Measurements from ENCODE around the gene MEIS2.

The MEIS2 gene

DNA sequence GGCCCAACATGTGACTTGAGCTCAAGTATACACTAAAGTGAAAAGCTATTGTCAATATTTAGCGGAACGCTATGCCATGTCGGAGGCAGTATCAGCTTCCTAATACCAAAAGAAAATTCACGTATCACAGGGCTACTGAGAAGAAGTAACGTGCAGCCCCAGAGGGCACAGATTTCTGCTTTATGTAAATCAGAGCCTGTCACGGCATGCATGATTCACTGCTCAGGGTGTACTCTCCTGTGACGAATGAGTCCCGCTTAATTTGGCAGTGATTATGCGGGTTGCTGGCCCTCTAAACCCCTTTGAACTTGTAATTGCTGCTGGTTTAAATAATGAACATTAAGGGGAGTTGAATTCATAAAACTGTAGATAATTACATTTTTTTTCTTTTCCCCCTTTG lies 85.3 kb downstream of the MEIS2 start:
- H3K4me3 ChIP-seq (replicated peaks in 1 of 2; ENCODE audit: low read depth in 2 of 2, low read length in 2 of 2), result no peak overlapping the region
- TF ChIP-seq, protein P1, sequence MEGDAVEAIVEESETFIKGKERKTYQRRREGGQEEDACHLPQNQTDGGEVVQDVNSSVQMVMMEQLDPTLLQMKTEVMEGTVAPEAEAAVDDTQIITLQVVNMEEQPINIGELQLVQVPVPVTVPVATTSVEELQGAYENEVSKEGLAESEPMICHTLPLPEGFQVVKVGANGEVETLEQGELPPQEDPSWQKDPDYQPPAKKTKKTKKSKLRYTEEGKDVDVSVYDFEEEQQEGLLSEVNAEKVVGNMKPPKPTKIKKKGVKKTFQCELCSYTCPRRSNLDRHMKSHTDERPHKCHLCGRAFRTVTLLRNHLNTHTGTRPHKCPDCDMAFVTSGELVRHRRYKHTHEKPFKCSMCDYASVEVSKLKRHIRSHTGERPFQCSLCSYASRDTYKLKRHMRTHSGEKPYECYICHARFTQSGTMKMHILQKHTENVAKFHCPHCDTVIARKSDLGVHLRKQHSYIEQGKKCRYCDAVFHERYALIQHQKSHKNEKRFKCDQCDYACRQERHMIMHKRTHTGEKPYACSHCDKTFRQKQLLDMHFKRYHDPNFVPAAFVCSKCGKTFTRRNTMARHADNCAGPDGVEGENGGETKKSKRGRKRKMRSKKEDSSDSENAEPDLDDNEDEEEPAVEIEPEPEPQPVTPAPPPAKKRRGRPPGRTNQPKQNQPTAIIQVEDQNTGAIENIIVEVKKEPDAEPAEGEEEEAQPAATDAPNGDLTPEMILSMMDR (IDR thresholded peaks at IDR 0.05; ENCODE audit: low read depth, low read length), result no peak
- peak; percentile 75 to 79 for DNase-seq (ENCODE audit: low read depth in 2 of 2)

DNA sequence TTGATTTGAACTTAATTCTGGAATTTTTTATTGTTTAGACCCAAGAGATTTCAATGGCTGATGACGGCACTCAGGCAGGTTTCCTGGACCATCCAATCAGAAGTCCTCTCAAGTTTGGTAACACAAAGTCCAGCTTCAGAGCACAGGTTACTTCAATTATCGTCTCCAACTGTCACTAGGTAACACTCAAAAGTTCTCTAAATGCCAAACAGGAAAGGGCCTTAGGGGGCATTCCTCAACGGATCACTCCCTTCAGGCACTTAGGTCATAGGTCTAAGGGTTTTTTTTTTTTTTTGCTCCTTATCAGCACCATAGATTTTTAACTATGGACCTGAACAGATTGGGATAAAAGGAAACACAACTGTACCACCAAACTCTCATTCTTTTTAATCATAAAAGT lies 85.8 kb downstream of the MEIS2 start:
- DNase-seq (ENCODE audit: low read depth in 2 of 2), result peak in 1 of 2 donors; percentile 21
- H3K4me3 ChIP-seq (replicated peaks in 1 of 2; ENCODE audit: low read depth in 2 of 2, low read length in 2 of 2), result no peak overlapping the region
- TF ChIP-seq, protein P1 (IDR thresholded peaks at IDR 0.05; ENCODE audit: low read depth, low read length), result no peak

DNA sequence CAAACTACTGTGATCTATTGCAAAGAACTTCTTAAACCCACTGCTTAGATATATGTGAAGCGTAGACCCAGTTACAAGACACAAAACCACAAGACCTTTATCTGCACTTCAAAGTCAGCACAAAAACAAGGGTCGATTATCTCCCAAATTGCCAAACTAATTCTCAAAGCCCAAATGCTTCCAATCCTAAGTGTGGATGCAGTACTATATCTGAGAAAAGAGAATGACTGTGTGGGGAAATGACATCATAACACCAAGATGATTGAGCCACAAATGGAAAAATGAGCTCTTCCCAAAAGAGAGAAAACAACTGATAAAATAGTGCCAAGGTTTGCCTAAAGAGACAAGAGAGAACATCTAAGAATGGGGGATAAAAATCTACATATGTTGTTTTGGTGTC lies 86.2 kb downstream of the MEIS2 start:
- no peak overlapping the region for H3K4me3 ChIP-seq (replicated peaks in 1 of 2; ENCODE audit: low read depth in 2 of 2, low read length in 2 of 2)
- TF ChIP-seq, protein P1 (IDR thresholded peaks at IDR 0.05; ENCODE audit: low read depth, low read length), result no peak
- peak; percentile 41 to 70 for DNase-seq (ENCODE audit: low read depth in 2 of 2)

GRCh38 chr15:37010595-37010994 lies 89.8 kb downstream of the MEIS2 start:
- TF ChIP-seq, protein P1 (IDR thresholded peaks at IDR 0.05; ENCODE audit: low read depth, low read length), result no peak
- H3K4me3 ChIP-seq (replicated peaks in 1 of 2; ENCODE audit: low read depth in 2 of 2, low read length in 2 of 2), result no peak overlapping the region
- no peak for DNase-seq (ENCODE audit: low read depth in 2 of 2)

GRCh38 chr15:37009288-37009687 lies 91.1 kb downstream of the MEIS2 start:
- no peak for DNase-seq (ENCODE audit: low read depth in 2 of 2)
- no peak overlapping the region for H3K4me3 ChIP-seq (replicated peaks in 1 of 2; ENCODE audit: low read depth in 2 of 2, low read length in 2 of 2)
- TF ChIP-seq, protein P1 (IDR thresholded peaks at IDR 0.05; ENCODE audit: low read depth, low read length), result no peak

- no peak overlapping the region for H3K4me3 ChIP-seq (replicated peaks in 1 of 2; ENCODE audit: low read depth in 2 of 2, low read length in 2 of 2)
- no peak for DNase-seq (ENCODE audit: low read depth in 2 of 2)
- TF ChIP-seq, protein P1 (IDR thresholded peaks at IDR 0.05; ENCODE audit: low read depth, low read length), result no peak
Measured at GRCh38 chr15:37008205-37008604, 92.1 kb downstream of the MEIS2 start.

DNA sequence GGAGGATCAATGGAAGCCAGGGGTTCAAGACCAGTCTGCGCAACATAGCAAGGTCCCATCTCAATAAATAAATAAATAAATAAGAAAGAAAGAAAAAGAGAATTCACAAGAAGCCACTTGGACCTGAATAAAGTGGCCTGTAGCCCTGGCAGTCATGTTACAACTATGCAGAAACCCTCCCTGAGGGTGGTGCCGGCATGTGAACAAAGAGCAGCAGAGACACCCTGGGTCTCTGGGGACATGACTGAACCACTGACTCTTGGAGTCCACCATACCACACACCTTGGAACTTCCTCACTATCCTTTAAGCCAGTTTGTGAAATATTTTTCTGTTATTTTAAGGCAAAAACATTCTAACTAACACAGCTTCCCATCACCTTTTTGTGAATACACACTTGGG lies 93.0 kb downstream of the MEIS2 start:
- DNase-seq (ENCODE audit: low read depth in 2 of 2), result peak in 1 of 2 donors; percentile 71
- TF ChIP-seq, protein P1 (IDR thresholded peaks at IDR 0.05; ENCODE audit: low read depth, low read length), result no peak
- H3K4me3 ChIP-seq (replicated peaks in 1 of 2; ENCODE audit: low read depth in 2 of 2, low read length in 2 of 2), result no peak overlapping the region
